Fibroblast of skin of left biceps (primary cell): Measurements from ENCODE around the gene RCE1.

Source experiments
- DNase-seq, 2 experiments: peaks; one replicate each; pipeline ENCODE4 v3.0.0-alpha.2; 2013; ENCODE audit warnings: low read depth in 2 of 2

RCE1 gene

DNA sequence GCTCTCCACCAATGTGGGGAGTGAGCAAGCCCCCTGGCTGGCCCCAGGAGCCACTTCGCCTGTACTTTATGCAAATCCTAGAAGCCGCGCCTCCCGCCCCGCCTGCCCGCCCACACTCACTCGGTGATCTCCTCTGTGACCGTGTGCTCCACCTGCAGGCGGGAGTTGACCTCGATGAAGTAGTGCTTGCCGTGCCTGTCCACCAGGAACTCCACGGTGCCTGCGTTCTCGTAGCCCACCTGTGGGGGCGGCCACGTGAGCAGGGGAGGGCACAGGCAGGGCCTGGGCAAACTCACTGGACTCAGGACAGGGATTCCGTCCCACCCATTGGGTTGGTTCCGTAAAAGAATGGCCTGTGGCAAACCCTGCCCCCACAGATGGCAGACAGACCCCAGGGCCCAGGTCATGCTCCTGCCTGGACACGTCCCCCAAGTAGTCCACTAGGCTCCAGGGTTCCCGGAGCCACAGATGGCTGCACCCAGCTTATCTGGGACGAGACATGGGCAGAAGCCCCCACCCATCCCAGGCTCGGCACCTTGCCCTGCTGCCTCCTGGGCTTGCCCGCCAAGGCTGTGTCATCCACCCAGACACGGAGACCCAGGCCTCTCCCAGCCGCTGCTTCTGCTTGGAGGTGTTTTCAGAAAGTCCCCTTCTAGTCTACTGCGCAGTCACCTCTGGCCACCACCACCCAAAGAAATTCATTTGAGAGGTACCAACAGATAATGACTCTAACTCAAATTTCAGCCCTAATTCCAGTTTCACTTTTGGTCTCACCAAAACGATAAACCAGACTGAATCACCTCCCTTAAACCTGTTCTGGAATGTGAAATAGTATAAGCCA is 25.7 kb downstream of the RCE1 start:
- DNase-seq, result no peak

DNA sequence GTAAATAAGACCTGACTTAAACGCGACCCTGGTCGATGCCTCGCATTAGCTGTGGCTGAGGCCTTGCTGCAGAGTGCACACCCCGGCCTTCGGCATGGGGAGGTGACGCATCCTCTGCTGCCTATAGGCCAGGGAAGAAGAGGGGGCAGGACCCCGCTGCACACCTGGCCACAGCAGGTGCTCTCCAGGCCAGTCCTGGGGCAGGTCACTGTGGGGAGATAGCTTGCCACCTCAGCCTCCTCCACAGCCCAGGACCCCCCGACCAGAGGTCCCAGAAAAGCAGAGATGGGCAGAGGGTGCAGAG is 26.3 kb downstream of the RCE1 start:
- no peak for DNase-seq

DNA sequence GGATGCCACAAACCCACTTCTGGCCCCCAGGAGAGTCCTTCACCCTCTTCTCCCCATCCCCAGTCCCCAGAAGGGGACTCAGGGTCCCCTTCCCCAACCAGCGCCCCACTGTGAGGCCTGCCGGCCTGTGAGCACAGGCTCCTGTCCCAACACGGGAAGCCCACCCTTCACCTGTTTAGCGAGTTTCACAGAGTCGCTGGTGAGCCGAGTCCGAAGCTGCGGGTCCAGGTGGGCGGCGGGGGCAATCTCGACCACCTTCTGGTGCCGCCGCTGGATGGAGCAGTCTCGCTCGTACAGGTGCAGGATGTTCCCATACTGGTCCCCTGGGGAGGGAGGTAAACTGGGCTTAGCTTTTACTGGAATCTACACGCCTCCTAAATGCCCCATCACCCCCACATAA is 26.9 kb downstream of the RCE1 start:
- no peak for DNase-seq

DNA sequence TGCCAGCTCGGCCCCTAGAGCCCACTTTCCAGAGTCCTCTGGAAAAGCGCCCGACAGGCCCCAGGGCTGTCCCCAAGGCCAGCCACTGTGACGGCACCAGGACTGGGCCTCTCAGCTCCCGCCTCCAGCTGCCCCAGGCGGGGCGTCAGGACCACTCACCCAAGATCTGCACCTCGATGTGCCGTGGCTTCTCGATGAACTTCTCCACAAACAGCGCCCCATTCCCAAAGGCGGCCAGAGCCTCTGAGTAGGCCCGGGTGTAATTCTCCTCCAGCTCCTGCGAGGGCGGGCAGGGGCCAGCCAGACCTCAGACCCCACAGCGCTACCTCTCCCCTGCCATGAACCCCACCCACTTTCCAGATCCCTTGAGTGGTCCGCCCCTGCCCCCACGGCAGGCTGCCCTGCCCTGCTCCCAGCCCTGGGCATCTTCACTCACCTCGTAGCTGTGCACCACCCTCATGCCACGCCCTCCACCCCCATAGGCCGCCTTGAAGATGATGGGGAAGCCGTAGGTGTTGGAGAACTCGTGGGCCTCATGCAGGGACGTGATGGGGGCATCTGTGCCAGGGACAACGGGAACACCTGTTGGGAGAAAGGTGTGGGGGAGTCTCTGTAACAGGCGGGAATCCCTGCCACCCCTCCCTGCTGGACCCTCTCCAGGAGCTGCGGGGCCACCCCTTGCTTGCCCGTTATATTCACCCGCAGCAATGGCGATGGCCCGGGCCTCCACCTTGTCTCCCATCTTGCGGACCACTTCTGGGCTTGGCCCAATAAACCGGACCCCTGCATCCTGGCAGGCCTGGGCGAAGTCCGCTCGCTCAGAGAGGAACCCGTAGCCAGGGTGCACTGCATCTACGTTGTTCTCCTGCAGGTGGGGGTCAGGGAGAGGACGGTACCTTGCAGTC is 27.6 kb downstream of the RCE1 start:
- DNase-seq, result no peak

DNA sequence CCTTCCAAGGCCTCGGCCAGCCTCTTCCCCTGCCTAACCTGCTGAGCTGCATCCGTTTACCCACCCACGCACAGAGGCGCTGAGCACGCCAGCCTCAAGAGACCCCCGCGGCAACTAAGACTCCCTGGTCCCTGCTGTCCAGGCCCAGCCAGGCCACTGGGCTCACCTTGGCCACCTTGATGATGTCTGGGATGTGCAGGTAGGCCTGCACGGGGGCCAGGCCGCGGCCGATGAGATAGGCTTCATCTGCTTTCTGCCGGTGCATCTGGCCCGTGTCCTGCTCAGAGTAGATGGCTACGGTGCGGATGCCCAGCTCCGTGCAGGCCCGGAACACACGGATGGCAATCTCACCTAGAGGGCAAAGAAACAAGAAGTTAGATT is 28.3 kb downstream of the RCE1 start:
- no peak for DNase-seq

DNA sequence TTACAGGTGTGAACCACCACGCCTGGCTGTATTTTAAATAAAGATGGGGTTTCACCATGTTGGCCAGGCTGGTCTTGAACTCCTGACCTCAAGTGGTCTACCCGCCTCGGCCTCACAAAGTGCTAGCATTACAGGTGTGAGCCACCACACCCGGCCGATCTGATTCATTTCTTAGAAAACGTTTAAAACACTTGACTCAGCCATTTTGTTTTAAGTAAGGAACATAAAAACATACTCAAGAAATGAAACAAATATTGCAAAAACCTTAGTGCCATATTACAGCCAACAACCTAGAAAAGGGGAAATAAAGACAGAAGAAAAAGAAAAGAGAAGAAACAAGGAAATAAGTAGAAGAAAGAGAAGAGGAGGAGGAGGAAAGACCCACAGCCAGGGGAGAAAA is 31.0 kb downstream of the RCE1 start:
- DNase-seq, result no peak

DNA sequence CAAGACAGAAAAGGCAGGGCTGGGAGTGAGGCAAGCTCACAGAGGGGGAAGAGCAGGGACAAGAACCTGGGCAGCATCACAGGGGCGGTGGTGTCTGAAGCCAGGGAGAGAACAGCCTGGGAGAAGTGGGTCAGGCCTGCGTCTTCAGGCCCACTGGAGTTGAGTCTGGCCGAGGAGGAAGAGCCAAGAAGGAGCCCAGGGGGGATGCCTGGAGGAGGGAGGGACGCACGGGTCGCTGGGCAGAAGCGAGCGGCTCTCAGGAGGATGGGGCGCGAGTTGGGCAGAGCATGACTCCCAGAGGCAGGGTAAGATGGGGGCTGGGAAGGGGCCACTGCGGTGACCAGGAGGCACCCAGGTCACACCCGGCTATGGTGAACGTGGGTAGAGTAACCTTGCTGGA is 32.1 kb downstream of the RCE1 start:
- DNase-seq, result no peak

DNA sequence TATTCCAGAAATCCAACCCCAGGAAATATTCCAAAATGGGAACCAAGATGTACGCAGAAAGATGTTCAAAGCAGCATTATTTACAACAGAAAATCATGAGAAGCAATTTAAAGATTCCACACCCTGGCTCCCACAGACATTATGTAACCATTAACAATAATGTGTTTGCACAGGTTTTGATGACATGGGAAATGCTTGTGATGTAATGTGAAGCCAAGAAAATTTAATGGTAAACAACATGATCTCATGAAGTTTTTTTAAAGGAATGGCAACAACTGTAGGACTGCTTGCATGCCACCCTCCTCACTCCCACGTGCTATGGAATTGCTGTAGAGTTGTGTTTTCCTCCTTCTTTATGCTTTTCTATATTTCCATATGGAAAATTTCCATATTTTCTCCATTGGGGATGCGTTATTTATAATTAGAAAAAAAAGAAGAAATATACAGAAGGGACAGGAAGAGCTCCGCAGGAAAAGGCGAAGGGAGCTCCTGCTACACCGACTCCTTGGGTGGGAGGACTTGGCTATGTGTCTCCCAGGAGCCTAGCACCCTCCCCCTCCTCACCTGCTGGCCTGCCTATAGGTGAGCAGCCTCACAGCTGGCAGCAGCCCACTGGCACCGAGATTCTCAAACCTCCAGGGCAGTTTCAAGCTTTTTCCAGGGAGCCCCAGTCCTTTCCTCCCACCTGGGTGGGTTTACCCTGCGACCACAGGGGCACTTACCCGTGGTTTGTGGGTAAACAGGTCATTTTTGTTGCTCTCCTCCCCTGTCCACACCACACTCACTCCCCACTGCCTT is 34.5 kb downstream of the RCE1 start:
- no peak for DNase-seq

DNA sequence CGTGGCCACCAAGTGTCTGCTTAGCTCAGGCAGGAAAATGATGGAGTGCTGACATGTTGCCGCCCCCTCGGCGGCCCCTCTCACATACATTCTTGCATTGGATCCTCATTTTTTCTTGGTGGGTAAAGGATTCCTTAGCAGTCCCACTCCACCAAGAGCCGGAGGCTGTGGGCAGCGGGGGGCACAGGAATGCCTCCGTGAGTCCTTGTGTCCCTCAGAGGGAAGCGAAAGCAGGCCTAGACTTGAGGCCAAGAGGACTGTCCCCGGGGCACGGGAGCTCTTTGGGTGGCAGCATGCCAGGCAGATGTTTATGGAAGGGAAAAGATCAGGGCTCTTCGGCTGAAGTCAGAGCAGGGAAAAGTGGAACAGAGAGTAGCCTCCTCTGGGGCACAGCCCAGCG is 35.2 kb downstream of the RCE1 start:
- no peak for DNase-seq

DNA sequence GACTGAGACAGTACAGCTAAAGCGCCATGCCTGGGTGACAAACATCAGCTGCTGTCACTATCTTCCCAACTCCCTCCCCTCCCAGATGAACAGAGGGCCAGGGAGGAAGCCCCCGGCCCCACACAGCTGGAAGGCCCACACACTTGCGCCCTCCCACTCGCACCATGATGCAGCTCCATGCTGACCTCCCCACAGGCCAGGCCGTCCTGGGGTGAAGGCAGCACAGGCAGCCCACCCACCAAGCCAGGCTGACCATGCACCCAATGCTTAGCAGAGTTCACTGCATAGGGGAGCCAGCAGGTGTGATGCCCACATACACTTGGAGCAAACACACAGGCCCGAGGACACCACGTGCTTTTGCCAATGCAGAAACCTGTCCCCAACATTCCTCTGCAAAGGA is 35.8 kb downstream of the RCE1 start:
- DNase-seq, result no peak

DNA sequence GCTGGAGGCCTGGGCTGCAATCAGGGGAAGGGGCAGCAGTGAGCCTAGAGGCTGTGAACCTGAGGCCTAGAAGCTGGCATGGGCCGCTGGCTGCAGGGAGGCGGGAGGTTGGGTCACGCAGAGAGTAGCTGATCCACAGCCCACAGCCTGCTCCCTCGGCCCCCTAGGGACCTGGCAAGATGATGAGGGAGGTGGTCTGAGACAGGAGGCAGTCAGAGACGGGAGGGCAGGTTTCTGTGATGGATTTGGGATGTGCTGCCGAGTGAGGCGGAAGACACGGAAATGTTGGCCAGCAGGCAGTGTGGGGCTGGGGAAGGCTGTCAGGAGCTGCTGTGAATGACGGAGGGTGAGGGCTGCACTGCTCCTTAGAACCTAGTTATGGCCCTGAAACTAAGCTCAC is 36.3 kb downstream of the RCE1 start:
- DNase-seq, result no peak

DNA sequence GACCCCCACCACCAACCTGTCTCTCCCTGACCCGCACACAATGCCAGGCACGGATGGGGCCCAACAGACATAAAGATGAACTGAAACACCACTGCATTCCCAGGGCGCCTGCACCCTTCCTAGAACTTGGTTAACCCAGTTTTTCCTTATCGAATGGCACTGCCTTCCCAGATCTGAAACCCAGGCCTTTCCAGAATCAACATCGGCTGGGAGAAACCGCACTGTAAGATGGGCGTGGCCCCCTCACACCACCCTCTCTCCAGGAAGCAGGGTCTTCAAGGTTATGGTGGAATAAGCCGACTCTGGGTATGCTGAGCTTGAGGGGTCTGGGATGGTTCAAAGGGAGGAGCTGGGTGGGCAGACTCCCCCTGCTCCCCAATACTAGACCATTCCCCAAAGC is 36.8 kb downstream of the RCE1 start:
- no peak for DNase-seq

DNA sequence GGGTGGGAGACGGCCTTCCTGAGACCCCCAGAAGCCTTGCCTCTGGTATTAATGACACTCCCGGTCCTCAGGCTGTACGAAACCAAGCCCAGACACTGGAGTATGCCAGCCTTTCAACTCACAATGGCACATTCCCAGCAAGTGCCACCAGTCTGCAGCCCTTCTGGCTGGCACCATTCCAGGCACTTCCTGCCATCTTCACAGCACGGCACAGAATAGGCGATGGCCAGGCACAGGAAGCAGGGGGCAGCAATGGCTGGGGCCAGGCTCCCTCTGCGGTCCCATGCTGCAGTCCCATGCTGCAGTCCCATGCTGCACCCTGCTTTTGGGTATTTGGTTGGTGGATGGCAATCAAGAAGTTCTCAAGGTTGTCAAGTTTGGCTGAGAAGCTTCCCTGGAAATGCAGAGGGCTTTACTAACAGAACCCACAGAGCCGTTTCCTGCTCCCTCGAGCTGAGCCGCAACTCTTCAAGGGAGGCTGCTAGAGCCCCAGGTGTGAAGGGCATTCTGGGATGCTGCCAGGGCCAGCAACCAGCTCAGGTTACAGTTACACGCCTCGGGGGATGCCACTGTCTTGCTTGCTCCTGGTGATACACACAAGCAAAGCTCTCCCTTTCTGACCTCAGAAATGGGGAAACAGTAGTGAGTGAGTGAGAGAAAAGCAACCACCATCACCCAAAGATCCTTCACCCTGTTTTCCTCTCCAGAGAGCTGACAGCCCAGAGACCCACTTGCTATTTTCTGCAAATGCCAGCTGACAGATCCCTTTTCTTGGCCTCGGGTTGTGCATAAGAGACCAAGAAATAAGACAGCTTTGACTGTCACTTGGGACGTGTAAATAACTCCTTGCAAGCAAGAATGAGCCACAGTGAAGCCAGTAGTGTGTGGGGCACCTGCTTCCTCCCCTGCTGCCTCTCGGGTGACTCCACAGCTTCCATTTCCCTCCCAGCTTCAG is 37.5 kb downstream of the RCE1 start:
- DNase-seq, result no peak

DNA sequence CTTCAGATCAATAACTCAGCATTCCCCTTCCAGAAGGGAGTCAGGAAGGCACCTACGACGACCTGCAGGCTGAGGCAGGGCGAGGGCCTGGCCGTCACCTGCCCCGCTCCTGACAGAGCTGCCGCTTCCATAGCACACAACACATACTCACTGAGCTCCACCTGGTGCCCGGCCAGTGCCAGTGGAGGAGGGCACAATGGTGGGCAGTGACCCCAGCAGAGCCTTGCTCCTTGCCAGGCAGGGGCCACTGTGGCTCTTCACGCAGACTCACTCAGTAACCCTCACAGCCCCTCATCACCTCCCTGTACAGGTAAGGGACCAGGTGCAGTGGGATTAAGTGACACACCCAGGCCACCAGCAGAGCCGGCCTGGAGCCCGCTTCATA is 38.2 kb downstream of the RCE1 start:
- no peak for DNase-seq

DNA sequence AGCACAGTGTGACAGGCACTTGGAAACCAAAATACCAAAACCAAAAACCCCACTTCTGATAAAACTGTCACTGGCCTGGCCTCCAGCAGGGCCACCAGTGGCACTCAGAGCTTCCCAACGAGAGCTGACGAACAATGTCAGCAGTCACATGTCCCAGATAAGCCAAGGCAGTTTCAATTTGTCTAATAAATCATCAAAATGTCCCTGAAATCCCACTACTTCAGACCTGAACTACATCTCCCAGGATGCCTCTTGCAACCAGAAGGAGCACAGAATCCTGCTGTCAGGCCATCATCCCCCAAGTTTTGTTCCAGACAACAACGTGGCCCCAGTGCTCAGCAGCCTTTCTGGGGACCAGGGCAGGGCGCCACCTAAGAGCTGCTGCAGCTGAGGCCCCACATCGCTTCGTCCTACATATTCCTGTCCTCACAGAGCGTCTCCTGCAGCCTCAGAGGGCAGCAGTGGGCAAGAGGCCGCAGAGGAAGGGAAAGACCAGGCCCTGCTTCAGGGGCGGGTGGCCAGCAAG is 38.7 kb downstream of the RCE1 start:
- no peak for DNase-seq

DNA sequence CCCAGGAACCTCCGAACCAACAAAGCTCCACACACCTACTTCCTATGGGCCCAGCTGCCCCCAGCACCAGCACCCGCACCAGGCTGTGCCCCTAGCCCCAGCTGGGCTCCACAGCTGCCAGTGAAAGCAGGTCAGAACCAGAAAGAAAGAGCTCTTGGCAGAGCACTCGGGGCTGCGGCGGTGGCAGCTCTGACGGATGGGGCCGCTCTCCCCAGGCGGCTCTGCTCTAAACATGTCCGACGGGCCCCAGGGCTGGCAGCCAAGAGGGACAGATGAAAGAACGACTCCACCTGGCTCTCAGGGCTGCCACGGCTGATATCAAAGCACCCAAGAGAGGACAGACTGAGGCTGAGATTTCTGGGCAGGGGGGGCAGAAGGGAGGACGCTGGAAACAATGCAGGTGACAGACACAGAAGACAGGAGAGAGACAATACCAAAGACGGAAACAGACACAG is 39.3 kb downstream of the RCE1 start:
- DNase-seq, result no peak

DNA sequence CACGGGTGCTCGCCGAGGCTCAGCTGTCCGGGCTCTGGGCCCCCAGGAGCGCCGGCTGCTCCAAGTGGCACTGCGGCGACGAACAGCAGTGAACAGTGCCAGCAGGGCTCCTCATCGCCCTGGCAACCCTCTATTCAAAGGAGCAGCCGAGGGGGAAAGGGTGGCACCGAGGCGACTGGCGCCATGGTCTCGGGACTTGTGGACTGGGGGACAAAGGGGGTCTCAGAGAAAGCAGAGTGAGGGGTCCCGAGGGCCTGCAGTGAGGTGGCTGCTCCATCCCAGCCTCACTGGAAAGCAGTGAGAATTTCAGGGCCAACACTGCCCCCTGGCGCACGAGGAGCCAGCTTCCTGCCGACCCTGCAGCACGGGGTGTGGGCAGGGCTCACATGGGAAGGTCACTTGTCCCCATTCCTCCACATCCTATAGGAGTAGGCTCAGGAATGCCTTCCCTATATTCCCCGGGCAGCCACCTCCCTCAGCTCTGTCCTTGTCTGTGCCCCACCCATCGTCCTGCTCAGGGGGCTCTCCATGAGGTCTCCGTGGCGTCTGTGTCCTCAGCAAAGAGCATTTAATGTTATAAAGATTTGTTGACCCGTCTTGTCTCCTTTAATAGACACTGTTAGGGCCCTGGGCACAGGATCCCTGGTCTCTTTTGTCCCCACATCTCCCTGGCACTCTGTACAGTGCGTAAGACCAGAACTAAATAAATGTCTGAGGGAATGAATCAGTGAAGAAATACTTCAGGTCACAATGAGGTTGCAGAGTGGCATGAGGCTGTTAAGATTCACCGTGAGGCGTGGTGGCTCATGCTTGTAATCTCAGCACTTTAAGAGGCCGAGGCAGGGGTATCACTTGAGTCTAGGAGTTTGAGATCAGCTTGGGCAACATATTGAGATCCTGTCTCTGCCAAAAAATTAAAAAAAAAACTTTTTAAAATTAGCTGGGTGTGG is 40.0 kb downstream of the RCE1 start:
- no peak for DNase-seq

DNA sequence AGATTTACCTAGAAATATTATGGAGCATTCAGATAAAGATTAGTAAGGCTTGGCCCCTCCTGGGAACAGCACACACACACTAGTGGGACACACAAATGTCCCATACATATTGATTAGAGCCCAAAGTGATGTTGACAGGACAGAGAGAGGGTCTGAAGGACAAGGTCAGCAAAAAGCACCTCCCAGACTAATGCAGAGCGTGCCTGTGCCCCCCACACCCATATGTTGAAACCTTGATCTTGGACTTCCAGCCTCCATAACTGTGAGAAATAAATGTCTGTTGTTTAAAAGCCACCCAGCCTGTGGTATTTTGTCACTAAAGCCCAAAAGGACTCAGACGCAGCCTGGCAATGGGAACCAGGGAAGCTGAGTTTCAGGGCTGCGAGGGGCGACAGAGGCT is 41.2 kb downstream of the RCE1 start:
- no peak for DNase-seq

DNA sequence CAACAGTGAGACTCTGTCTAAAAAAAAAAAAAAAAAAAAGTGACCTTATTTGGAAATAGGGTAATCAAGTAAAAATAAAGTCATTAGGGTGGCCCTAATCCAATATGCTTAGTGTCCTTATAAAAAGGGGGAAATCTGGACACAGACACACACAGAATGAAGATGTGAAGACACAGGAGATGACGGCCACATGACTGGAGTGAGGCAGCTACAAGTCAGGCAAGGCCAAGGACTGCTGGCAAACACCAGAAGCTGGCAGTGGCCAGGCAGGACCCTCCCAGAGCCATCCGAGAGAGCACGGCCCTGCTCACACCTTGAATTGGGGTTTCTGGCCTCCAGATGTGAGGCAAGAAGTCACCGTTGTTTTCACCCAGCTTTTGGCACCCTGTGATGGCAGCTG is 42.2 kb downstream of the RCE1 start:
- DNase-seq, result no peak

DNA sequence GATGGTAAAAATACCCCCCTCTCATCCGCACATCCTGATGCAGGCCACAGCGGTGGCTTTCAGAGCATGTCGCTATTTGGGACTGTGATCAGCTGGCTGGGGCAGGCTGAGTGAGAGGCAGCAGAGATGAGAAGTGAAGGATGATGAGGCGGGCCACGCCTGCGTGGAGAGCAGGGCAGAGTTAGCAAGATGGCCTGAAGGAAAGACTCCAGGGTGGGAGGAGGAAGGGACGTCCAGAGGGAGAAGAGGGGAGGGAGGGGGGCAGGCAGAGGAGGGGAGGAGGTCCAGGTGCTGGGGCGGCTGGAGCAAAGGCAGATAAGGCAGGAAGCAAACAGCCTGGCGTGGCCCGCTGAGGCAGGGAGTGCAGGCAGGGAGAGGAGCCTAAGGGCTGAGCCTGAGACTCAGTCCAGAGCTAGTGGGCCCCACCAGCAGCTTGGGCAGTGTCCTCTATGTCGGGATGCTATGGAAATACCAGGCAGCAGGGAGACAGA is 42.8 kb downstream of the RCE1 start:
- no peak for DNase-seq
